ENCODE results near the gene TTC23.
"Not testable (repeated sequence)": the region's sequence is repeated elsewhere in the genome, so short reads cannot be mapped to it uniquely, and the experiment has no call there.

Gene TTC23

DNA sequence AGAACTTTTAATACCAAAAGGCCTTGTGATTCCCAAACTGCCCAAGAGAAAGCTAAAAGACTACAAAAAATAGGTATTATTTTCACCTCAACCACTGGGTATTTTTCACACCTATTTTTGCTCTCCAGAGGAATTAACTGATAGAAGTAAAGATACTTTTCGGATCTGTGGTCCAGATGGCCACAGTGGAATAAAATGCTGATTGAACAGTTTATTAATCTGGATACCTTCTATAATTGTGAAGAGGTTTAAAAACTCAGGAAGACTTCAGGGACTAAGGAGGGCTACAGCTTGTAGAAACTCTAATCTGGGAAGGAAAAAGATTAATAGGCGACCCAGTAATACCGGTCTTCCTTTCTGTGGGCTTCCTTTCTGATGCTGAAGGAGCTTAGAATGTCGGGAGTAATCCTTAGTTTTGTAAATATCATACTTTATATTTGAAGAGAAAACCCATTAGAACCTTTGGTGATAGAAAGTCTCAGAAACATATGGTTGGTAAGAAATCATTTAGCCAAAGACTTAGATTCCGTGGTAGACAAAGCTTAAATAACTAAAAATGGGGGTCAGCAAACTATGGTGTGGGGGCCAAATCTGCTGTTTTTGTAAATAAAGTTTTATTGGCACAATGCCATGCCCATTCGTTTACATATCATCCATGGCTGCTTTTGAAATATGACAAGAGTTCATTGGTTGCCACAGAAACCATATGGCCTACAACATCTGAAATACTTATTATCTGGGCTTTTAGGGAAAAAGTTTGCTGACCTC lies 47.8 kb downstream of the TTC23 start:
- no peak for DNase-seq (ENCODE audit: low read depth in 1 of 2, low spot score in 1 of 2)

- DNase-seq (ENCODE audit: low read depth in 1 of 2, low spot score in 1 of 2) = no peak
Measured at GRCh38 chr15:99197856-99198255, 51.5 kb downstream of the TTC23 start.

DNA sequence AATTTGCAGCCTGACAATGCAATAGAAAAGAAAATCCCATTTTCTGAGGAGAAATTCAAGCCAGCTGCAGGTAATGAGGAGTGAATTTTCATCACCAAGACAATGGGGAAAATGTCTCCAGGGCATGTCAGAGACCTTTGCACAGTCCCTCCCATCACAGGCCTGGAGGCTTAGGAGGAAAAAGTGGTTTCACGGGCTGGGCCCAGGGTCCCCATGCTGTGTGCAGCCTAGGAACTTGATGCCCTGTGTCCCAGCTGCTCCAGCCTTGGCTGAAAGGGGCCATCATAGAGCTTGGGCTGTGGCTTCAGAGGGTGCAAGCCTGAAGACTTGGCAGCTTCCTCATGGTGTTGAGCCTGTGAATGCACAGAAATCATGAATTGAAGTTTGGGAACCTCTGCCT lies 57.2 kb downstream of the TTC23 start:
- DNase-seq (ENCODE audit: low read depth in 1 of 2, low spot score in 1 of 2) = not testable (repeated sequence)

GRCh38 chr15:99187936-99188335 lies 61.4 kb downstream of the TTC23 start:
- no peak for DNase-seq (ENCODE audit: low read depth in 1 of 2, low spot score in 1 of 2)

DNA sequence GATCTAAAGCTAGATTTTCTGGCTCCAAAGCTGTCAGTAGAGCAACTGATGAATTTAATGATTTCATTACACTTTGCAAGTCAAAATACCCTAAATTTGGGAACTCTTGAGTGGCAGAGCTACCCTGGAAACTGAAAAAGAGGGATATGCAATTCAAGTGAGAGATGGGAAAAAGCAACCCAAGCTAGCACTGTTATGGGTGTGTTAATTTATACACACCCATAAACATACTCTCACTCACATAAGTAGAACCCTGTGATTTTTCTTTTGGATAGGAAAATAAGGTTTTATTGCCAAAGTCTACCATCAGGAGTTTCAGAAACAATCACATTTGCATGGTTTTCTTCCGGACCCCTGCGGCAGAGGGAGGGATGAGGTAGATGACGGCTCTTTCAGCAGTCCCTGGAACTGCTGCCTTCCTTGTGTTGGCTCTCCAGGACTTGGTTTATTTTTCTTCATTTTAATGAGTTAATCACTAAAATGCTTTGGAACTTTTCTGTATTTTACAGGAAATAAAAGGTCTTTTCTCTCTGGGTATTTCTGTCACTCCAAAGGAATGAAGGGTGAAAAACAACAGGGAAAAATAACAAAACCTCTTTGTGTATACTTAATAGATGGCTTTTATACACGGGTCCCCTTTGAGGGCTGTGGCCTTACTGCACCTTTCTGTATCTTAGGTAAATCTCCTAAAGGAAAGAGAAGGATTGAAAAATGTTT lies 63.8 kb downstream of the TTC23 start:
- DNase-seq (ENCODE audit: low read depth in 1 of 2, low spot score in 1 of 2) = no peak

- no peak for DNase-seq (ENCODE audit: low read depth in 1 of 2, low spot score in 1 of 2)
Measured at GRCh38 chr15:99182791-99183190, 66.6 kb downstream of the TTC23 start.

DNA sequence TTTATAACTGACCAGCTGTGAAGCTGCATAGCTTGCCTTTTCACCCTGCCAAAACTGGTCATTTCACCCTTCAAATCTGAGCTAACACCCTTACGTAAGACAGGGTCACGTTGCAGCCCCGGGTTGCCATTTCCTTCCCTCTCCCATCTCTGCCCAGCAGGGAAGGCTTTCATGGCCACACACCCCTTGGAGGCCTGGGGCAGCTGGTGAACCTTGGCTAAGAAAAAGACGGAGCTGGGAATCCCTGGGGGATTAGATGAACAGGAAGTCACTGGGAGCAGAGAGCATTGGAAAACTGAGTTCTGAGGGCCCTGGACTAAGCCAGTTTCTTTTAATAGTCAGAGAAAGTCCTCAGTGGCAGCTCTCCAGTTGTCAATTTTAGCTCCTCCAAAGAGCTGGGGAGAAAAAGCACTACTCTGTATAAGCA lies 67.8 kb downstream of the TTC23 start:
- no peak for DNase-seq (ENCODE audit: low read depth in 1 of 2, low spot score in 1 of 2)

- no peak for DNase-seq (ENCODE audit: low read depth in 1 of 2, low spot score in 1 of 2)
Measured at GRCh38 chr15:99180964-99181306, 68.4 kb downstream of the TTC23 start.

DNA sequence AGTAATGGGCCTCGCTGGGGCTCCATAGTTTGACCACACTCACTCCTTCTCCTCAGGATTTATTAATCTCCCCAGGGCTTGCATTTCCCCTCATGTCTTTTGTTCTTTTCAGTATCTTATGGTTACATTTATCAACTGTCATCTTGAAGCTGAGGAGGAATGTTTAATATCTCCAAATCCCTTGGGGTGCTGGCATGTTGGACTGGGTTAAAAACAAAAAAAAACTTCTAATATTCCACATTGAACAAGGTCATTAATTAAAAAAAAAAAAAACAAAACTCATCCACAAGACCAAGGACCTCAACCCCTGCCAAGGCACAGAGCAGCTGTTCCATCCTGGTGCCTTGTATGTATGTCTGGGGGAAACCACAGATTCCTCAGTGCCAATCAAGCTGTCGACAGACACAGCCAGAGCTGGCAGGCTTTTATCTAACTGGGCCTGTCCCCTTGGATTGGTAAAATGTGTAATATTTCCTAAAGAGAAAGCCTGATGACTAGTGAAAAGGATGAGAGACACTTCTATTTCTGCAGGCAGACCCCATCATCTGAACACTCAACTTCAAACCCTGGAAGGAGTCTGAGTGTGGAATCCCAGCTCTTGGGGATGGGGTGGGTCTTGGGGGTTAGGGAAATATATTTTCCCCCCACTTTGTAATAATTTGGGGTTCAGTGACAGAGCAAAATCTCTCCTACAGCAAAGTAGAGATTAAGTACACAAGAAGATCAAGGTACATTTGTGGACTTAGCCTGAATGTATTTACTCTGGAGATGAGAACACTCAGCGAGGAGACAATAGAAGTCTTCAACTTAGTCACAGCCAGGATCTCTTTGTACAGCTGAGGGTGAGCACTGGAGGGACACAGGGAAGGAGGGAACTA lies 69.1 kb downstream of the TTC23 start:
- no peak for DNase-seq (ENCODE audit: low read depth in 1 of 2, low spot score in 1 of 2)

DNA sequence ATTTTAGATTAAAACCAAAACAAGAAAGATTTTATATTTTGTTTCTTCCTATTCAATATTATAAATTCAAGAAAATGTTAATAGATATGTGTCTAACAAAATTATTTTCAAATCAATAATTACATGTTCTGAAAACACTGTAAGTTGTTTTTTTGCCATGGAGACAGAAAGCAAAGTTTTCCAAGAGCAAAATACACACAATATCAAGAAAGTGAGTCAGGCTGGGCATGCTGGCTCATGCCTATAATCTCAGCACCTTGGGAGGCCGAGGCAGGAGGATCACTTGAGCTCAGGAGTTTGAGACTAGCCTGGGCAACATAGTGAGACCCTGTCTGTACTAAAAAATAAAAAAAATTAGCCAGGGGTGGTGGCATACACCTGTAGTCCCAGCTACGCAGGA lies 71.7 kb downstream of the TTC23 start:
- DNase-seq (ENCODE audit: low read depth in 1 of 2, low spot score in 1 of 2) = no peak

DNA sequence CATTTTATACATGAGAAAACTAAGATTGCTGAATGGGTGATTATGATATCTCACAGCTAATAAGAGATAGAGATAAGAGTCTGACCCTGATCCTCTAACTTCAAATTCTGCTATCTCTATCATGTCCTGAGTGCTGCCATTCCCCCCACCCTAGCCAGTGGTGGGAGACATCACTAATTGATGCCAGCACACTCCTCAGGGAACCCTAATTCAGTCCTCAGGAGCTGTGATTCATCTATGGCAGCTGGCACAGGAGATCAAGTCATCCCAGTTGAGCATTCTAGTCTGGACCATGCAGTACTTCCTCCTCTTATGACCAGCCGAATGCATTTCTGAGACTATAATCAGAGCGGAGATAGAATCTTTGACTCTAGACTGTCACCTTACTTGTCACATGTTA lies 72.6 kb downstream of the TTC23 start:
- DNase-seq (ENCODE audit: low read depth in 1 of 2, low spot score in 1 of 2) = no peak

GRCh38 chr15:99174567-99175395 lies 74.6 kb downstream of the TTC23 start:
- no peak for DNase-seq (ENCODE audit: low read depth in 1 of 2, low spot score in 1 of 2)

GRCh38 chr15:99172989-99173388 lies 76.4 kb downstream of the TTC23 start:
- no peak for DNase-seq (ENCODE audit: low read depth in 1 of 2, low spot score in 1 of 2)

DNA sequence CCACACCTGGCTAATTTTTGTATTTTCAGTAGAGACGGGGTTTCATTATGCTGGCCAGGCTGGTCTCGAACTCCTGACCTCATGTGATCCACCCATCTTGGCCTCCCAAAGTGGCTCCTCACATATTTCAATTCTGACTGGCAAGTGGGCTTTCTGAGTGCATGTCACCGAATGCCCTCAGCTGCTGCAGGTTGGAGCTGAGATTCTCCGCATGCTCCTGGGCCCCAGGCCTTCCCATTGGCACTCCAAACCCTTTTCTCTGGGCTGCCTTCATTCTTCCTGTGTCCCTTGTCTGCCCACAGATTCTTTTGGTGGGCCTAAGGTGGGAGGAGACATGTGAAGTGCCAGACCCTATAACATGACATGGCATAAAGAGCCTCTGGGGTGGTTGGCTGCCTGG lies 77.2 kb downstream of the TTC23 start:
- DNase-seq (ENCODE audit: low read depth in 1 of 2, low spot score in 1 of 2) = no peak

GRCh38 chr15:99170476-99171065 lies 78.8 kb downstream of the TTC23 start:
- no peak for DNase-seq (ENCODE audit: low read depth in 1 of 2, low spot score in 1 of 2)

DNA sequence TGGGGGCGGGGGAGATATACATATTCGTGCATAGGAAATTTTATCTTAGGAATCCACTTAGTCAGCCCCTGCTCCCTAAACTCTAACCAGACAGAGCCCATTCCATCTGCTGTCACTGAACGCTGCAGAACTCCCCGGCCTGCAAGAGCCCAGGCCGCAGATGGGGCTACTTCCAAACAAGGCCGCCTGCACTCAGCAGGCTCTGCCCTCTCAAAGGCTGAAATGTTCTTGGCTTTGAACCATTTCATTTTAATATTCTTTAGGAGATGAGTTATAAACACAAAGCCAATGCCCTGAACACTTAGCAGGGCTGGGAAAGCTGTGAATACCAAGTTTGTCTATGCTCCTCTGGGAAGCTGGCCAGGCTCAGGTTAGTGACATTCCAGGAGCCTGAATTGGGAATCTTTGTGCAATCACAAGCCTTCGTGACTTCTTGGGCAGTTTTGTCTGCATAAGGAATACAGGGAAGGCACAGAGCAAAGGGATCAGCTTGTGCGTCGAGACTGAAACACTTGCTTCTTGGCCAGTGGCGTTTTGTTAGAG lies 79.5 kb downstream of the TTC23 start:
- DNase-seq (ENCODE audit: low read depth in 1 of 2, low spot score in 1 of 2) = no peak

DNA sequence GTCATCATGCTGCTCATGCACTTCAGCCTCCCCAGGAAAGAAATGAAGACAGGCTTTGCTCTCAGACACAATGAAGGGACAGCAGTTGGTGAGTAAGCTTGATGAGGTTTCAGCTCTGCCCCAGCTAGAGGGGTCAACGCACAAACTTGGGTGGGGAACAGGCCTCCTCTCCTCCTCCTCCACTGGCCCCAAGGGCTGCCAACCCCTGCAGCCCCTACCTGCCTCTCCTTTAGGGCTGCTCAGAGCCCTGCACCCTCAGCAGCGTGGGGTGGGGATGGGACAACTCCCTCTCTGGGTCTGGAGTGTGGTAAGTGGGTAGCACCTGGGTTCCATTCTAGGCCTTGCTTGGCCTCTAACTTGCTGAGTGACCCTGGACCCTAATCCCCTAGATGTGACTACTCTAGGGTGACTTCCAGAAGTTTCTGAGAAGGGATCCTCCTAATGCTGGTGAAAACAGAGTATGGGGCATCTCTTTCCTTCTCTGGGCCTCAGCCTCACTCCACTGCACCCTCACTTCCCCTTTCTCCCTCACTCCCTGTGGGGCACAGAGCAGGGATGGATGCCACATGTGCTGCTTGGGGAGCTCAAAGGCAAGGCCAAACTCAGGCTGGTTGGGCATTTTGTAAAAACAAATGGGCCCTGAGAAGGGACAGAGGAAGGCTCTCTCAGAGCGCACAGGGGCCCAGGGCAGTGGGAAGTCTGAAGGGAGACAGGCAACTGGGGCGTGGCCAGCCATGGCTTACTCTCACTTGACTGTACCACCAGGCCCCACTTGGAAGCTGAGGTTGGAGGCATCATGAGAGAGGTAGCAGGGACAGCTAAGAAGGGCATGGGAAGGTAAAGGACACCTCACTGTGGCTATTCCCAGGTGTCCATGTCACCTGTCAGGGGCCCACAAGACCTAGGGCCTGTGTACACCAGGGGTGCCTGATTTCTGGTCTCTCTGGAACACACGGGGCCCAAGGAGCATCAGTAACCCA lies 80.5 kb downstream of the TTC23 start:
- DNase-seq (ENCODE audit: low read depth in 1 of 2, low spot score in 1 of 2) = no peak

GRCh38 chr15:99167640-99168039 lies 81.7 kb downstream of the TTC23 start:
- no peak for DNase-seq (ENCODE audit: low read depth in 1 of 2, low spot score in 1 of 2)

GRCh38 chr15:99167201-99167600 lies 82.2 kb downstream of the TTC23 start:
- no peak for DNase-seq (ENCODE audit: low read depth in 1 of 2, low spot score in 1 of 2)

Measured in stimulated activated CD4-positive, alpha-beta T cell treated with anti-CD3 and anti-CD28 coated beads, Interleukin-15, amount 100 ng/mL, for 1 hour (primary cell).